NCI-H2107 treated with DMSO at 0.1 percent for 48 hours (cell line): ENCODE results near the gene TRIM16.
"Not testable (repeated sequence)": the region's sequence is repeated elsewhere in the genome, so short reads cannot be mapped to it uniquely, and the experiment has no call there.

Experiments used
- DNase-seq: peaks from one replicate; lab custom pipeline; 2025; ENCODE audit not compliant: unreplicated experiment; lab: John Stamatoyannopoulos, UW

The TRIM16 gene

GRCh38 chr17:15659236-15659635 is 24.9 kb downstream of the TRIM16 start:
- no peak for DNase-seq

DNA sequence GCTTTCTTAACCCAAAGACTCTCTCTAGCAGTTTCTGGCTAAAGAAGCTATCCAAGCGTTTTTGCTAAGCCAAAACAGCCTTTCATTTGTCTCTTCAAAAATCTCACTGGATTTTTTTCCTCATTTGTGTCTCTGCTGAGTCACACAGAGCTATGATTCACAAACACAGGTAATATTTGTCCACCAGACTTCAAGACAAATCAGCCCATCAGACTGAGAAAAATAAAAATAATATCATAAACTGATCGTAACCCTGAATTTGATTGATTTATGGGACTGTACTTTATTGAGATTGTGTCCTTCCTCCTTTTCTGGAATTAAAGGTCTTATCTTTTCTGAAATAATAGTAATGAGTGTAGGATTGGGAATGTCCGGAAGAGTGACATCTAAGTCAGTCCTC is 25.8 kb downstream of the TRIM16 start:
- no peak for DNase-seq

DNA sequence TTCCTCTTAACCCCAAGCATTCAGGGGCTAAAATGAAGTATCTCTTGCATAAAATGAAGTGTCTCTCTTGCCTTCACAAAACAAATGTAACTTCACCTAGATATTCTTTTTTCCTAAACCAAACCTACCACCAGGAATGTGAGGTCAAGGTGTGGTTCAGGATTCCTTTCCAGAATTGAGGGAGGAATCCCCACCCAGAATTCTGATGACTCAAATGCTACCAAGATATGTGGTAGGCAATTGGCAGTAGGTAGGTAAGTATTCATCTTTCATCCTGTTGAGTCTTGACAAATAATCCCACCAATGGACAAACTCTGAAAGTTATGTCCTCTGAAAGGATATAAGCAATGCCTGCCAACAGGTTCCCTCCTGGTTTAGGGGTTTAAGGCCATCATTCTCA is 26.2 kb downstream of the TRIM16 start:
- no peak for DNase-seq

GRCh38 chr17:15654886-15655561 is 29.1 kb downstream of the TRIM16 start:
- DNase-seq = no peak

DNA sequence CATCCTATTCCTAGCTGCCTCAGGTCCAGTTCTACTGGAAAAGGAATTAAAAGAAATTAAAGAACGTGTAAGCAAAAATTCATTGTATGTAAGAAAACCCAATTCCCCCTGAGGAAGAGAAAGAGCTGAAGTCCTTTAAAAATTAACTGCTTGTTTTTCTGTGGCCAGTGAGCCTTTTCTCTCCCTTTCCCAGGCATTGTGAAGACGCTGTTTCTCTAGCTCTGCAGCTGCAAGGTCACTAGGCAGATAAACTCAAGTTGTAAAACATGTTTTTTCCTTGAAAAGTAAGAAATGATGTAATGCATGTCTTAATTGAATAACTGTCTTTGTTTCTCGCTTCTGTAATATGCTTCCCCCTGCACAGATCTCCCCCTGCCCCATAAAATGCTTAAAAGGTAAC is 29.7 kb downstream of the TRIM16 start:
- not testable (repeated sequence) for DNase-seq

- DNase-seq = no peak
These were observed 31.2 kb downstream of the TRIM16 start for GRCh38 chr17:15652960-15653359.

GRCh38 chr17:15651583-15652110 is 32.5 kb downstream of the TRIM16 start:
- DNase-seq = peak; percentile 41

- DNase-seq = no peak
These were observed 33.1 kb downstream of the TRIM16 start for GRCh38 chr17:15650741-15651582.

- no peak for DNase-seq
These were observed 34.2 kb downstream of the TRIM16 start for GRCh38 chr17:15649861-15650421.

DNA sequence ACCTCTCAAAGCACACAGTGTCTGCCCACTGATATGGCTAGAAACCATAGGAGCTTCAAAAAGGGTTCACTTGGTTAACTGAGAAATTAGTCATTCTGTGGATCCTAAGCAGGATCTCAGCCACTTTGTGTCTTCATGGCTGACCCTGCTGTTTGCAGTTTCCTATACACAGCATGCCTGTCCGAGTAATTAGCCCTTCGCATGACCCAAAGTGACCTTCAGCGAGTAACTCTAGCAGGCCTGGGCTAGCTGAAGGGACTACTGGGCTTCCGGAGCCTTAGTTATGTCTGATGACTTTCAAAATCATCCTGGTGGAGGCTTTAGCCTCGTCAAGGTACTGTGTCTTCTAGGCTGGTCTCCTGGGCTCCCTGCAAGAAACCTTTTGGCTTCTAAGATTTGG is 35.7 kb downstream of the TRIM16 start:
- DNase-seq = no peak

GRCh38 chr17:15645942-15646312 is 38.2 kb downstream of the TRIM16 start:
- DNase-seq = peak; percentile 12

DNA sequence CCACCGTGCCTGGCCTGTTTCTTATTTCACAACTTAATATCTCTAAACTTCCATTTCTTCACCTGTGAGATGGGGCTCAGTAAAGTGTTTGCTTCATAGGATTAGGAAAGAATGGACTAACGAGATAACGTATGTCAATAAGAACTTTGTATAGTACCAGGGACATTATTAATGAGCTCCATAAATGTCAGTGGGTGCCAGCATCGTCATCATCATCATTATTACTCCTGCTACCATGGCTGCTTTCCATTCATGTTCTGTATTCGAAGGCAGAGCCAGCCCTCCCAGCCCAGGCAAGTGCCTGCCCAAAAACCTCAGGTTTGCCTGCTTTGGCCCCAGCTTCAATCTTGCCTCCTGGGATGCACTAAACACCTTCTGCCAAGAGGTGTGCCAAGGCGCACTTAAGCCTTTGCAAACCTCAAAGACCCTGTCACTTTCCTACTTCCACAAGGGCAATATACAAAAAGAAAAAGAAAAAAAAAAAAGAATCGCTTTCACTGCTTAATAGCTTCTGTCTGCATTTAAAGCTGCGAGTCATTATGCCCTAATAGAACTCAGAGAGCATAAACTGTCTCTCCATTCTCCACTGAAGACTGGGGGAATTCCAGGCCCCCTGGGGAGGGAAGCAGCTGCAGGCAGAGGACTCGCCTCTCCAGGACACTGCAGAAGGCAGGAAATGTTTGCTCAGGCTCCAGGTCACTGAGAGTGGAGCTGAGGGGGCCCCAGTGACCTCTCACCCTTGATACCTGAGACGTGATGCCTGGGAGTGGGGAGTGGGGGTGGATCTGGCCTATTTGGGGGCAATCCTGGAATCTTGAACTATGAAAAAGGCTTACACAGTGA is 38.8 kb downstream of the TRIM16 start:
- DNase-seq = peak; percentile 4

DNA sequence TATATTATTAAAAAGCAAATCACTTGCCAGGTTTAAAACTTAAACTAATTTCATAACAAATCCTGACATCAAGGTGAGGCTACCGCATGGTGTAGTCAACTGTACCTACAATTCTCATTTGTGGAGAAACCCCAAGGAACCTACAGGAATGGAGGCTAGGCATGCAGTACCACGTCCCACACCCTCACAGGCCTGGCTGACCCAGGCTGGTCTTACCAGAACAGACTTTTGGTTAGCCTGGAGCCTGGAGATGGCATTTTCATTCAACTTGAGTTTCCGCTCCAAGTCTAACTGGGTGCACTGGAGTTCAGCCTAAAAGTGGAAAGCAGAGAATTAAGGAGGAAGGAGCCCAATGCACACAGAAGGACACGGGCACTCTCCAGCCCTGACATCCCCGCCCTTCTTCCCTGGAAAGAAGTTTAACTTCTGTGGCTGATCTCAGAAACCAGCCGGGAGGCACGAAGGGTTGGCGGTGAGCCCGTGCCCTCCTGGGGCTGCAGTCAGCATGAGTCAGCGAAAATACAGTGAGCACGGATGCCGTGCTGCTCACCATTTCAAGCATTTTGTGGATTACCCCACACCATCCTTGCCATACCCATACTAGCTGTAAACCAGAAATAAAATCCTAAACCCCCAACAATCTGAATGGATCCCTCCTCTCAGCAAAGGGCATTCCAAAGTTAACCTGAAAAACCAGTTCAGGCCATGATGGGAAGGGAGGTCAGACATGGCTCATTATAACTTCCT is 41.4 kb downstream of the TRIM16 start:
- not testable (repeated sequence) for DNase-seq

DNA sequence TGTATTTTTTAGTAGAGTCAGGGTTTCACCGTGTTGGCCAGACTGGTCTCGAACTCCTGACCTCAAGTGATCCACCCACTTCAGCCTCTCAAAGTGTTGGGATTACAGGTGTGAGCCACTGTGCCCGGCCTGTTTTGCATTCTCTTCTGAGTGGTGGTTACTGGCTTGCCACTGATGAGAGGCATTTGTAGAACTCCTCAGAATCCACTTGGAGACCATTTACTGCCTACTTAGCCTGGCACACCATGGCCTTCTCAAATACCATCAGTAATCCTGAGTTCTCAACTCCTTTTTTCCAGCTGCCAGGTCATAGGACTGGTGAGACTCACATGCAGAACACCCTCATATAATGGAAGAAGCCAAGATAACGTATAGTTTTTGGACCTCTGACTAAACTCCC is 42.1 kb downstream of the TRIM16 start:
- DNase-seq = not testable (repeated sequence)

DNA sequence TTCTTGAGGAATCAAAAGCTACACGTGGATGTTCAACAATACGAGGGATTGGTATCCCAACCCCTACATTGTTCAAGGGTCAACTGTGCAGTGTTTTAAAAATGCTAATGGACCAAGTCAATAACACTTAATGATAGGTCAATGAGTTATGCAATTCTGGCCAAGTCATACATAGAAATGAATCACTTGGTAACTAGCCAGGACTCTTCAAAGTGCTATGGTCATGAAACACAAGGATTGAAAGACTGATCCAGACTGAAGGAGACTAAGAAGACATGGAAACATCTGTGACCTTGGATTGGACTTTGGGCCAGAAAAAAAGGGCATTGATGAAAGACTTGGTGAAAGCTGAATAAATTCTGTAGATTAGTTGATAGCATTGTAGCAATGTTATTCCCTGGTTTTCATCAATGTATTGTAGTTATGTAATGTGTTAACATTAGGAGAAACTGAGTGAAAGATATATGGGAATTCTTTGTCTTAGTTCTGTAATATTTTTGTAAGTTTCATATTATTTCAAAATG is 53.1 kb downstream of the TRIM16 start:
- DNase-seq = not testable (repeated sequence)

DNA sequence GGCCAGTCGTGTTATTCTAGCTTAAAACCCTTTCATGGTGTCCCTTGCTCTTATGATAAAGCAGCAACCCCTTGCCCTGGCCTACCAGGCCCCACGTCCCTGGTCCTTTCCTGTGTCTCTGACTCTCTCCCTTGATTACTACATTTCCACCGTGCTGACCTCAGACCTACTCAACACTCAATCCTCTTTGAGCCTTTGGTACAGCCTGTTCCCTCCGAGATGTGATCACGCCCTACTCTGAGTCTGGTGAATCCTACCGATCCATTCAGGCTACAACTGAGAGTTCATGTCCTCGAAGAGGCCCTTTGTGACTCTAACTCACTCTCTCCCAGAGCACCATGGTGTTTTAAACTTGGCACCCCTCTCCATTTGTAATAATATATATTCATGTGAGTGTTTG is 54.1 kb downstream of the TRIM16 start:
- DNase-seq = not testable (repeated sequence)

GRCh38 chr17:15623661-15624209 is 60.4 kb downstream of the TRIM16 start:
- not testable (repeated sequence) for DNase-seq

GRCh38 chr17:15623255-15623654 is 60.9 kb downstream of the TRIM16 start:
- not testable (repeated sequence) for DNase-seq

- not testable (repeated sequence) for DNase-seq
These were observed 62.0 kb downstream of the TRIM16 start for GRCh38 chr17:15622124-15622523.
